Skeletal muscle tissue (tissue), 4 donors: ENCODE data around the gene NFE2L3. TPM values are rescaled to one million over a fixed set of nuclear protein-coding genes. Genes with fewer than 3 reads are reported as not detected.
A peak's percentile ranks its signal among the peaks of the same experiment; 100 is the strongest.

ENCODE experiments used
- H3K27ac ChIP-seq: one replicate; pipeline ENCODE4 v1.7.0; 2013; ENCODE audit warnings: mild to moderate bottlenecking, low read depth, low read length, inconsistent platforms
- H3K27me3 ChIP-seq, 3 donors: one replicate each; pipeline ENCODE4 v1.7.0; 2013; ENCODE audit warnings: low read length in 3 of 3; ENCODE audit not compliant: control insufficient read depth in 3 of 3, insufficient read depth in 3 of 3
- H3K36me3 ChIP-seq, 3 donors: one replicate each; pipeline ENCODE4 v1.7.0; 2013; ENCODE audit warnings: low read length in 3 of 3; ENCODE audit not compliant: control insufficient read depth in 3 of 3, insufficient read depth in 3 of 3
- H3K4me1 ChIP-seq, 3 donors: one replicate each; pipeline ENCODE4 v1.7.0; 2013; ENCODE audit warnings: low read length in 3 of 3, mild to moderate bottlenecking in 3 of 3; ENCODE audit not compliant: control insufficient read depth in 3 of 3, insufficient read depth in 3 of 3
- H3K4me3 ChIP-seq, 3 donors: one replicate each; pipeline ENCODE4 v1.7.0; 2013; ENCODE audit warnings: low read length in 3 of 3
- H3K9ac ChIP-seq, 3 donors: one replicate each; pipeline ENCODE4 v1.7.0; 2013; ENCODE audit warnings: low read length in 3 of 3, mild to moderate bottlenecking in 3 of 3, moderate library complexity in 2 of 3, low read depth in 1 of 3
- H3K9me3 ChIP-seq, 3 donors: one replicate each; pipeline ENCODE4 v1.7.0; 2013; ENCODE audit warnings: low read length in 3 of 3; ENCODE audit not compliant: control insufficient read depth in 3 of 3
- total RNA-seq: library from RNA; depleted of rRNA; stranded (reverse); fragments of >200 nt; gene quantifications from one replicate; pipeline ENCODE4 v1.2.3, GENCODE V29; 2014
- donor health status: Osteomylitis.

Gene NFE2L3
- total RNA-seq, 1 donor from 2014 or later: under 0.01 TPM

DNA sequence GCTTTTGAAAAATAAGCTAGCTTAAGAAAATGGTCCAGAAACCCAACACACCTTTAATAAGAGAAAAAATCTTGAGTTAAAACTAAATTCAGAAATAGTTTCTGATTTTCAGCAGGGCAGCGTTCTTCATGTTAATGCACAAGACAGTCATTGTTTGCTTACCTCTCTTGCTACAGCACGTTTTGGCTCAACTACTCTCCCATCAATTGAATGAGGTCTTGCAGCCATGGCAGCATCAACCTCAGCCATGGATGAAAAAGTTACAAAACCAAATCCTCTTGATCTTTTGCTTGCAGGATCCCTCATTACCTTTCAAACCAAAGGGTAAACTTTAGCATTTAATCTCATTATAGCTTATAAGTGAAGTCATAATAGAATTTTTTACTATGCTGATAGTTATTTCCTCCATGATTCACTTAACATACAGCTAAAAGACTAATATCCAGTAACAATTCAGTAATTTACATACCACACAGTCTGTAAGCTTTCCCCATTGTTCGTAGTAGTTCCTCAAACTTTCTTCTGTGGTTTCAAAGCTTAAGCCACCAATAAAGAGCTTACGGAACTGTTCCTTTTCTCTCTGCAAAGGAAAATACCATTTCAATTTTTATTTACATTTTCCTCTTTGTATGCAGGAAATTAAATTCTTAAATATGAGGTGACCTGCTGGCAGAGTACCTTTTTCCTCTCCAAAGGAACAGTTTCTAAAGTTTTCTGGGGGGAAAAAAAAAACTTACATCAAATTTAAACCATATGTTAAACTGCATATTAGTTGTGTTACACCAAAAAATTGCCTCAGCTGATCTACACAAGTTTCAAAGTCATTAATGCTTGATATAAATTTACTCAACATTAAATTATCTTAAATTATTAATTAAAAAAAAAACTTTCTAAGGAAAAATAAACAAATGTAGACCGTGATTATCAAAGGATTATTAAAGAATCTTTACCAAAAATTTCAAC, 45.4 kb downstream of the NFE2L3 start:
- Histone ChIP-seq H3K9ac (peak overlapping the region in 2 of 3 donors; percentile 100), H3K4me3 (peak overlapping the region; percentile 100), H3K27me3 (no peaks in the 10 kb centered on the region), H3K27ac (no peak overlapping the region), H3K9me3 (no peaks in the 10 kb centered on the region), H3K4me1 (peaks cover 20 to 42% (median 33%) of the 10 kb centered on the region in 3 donors), H3K36me3 (peaks cover 30 to 55% (median 48%) of the 10 kb centered on the region in 3 donors)

DNA sequence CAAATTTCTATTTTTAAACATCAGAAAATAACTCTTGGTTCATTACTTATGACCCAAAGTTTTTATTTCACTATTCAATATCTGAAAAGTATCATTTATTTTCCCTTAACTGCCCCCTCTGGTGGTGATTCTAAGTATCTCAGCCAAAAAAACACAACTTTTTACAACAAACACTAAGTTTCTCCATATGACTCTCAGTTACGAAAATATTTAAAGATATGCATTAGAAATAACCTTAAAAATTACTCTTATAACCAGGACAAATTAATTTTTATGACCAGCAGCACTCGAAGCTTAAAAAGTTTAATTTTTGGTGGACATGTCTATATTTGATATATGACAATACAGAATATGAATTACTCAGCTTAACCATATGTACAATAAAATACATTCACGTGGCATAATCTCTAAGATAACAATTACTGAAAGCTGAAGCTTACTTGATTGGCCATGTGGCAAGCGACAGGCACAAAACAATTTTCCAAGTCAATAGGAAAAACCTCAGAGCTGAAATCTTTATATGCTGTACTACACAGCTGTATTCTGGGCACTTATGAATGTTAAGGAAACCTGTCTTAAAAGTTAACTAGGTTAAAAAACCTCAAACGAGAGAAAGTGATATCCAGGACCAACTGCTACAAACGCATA, 46.3 kb downstream of the NFE2L3 start:
- Histone ChIP-seq H3K9me3 (no peaks in the 10 kb centered on the region), H3K4me3 (peak overlapping the region; percentile 100), H3K27me3 (no peaks in the 10 kb centered on the region), H3K27ac (peak overlapping the region; percentile 100), H3K36me3 (peaks cover 22 to 47% (median 40%) of the 10 kb centered on the region in 3 donors), H3K4me1 (peaks cover 29 to 42% (median 42%) of the 10 kb centered on the region in 3 donors), H3K9ac (peak overlapping the region; percentile 100)

DNA sequence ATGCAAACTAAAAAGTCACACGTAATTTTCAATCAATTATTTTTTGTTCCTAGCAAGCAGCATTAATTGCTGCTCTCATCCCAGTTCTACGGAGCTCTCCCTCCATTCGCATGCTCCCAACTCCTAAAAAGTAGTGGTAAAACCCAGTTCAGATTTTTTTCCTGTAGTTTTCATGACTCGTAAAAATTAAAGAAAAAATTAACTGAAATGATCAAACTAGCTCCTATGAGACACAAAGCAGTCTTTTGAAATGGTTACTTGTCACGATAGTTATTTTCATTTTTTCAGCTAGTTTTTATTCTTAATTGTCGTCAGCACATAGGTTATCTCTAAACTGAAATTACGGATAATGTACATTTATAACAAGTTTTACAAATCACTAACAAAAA, 46.8 kb downstream of the NFE2L3 start:
- Histone ChIP-seq H3K36me3 (peaks cover 17 to 42% (median 34%) of the 10 kb centered on the region in 3 donors), H3K9me3 (no peaks in the 10 kb centered on the region)

DNA sequence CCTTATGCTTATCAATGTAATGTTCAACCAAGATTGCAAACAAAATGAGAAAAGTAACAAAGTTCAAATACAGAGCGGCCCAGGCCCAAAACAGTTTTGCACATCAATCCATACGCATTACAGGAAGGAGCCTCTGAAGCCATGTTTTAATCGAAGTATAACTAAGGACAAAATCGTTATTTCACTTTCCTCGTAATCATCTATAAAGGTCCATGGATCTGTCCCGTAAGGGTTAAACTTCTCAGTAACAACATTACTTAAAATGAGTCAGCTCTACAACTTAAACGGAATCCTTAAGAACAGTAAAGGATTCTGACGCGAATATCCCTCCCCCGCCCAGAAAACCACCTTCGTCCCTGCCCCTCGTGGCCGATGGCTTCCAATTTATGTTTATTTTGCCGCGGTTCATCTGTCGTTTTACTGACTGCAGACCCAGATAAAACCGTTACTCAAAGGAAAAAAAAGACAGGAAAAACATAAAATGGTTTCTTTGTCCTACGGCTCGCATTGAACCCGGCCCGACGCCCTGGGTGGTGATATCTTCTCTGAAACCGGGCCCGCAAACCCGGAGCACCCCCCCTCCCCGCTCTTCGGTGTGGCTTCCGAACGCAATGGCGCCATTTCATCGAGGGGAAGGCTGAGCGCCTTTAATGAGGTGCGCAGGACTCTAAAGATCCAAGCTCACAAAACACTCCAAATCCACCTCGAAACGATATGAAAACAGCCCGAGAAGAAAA, 47.5 kb downstream of the NFE2L3 start:
- peaks cover 17 to 39% (median 29%) of the 10 kb centered on the region in 3 donors for H3K36me3 ChIP-seq
- no peaks in the 10 kb centered on the region for H3K9me3 ChIP-seq
- peaks cover 27 to 43% (median 32%) of the 10 kb centered on the region in 3 donors for H3K4me1 ChIP-seq
- peak overlapping the region; percentile 100 for H3K4me3 ChIP-seq
- H3K27me3 ChIP-seq: no peaks in the 10 kb centered on the region
- peak overlapping the region; percentile 100 for H3K27ac ChIP-seq
- peak overlapping the region; percentile 100 for H3K9ac ChIP-seq

More for the DNA sequence above, 46.8 kb downstream of the NFE2L3 start:
- H3K9ac ChIP-seq: peak overlapping the region; percentile 100
- H3K27me3 ChIP-seq: no peaks in the 10 kb centered on the region
- peaks cover 30 to 43% (median 37%) of the 10 kb centered on the region in 3 donors for H3K4me1 ChIP-seq
- H3K27ac ChIP-seq: peak overlapping the region; percentile 100
- H3K4me3 ChIP-seq: peak overlapping the region; percentile 100

GRCh38 chr7:26200038-26200443, 48.0 kb downstream of the NFE2L3 start:
- H3K27me3 ChIP-seq: no peaks in the 10 kb centered on the region
- peak overlapping the region; percentile 100 for H3K9ac ChIP-seq
- H3K36me3 ChIP-seq: peaks cover 16 to 35% (median 24%) of the 10 kb centered on the region in 3 donors
- peaks cover 27 to 45% (median 32%) of the 10 kb centered on the region in 3 donors for H3K4me1 ChIP-seq
- no peaks in the 10 kb centered on the region for H3K9me3 ChIP-seq
- H3K4me3 ChIP-seq: peak overlapping the region; percentile 100
- H3K27ac ChIP-seq: peak overlapping the region; percentile 100

GRCh38 chr7:26200444-26201246, 48.6 kb downstream of the NFE2L3 start, which contains the start of gene HNRNPA2B1:
TSS of gene HNRNPA2B1 (minus strand) at chr7:26200746. CDS start at chr7:26200577, 169 bp downstream.
- Histone ChIP-seq H3K27me3 (no peaks in the 10 kb centered on the region), H3K27ac (peak within 1 kb of the TSS; percentile 100), H3K36me3 (peaks cover 13 to 31% (median 18%) of the 10 kb centered on the region in 3 donors), H3K4me3 (peak within 1 kb of the TSS; percentile 100), H3K4me1 (peaks cover 26 to 45% (median 27%) of the 10 kb centered on the region in 3 donors), H3K9me3 (no peaks in the 10 kb centered on the region), H3K9ac (peak within 1 kb of the TSS; percentile 100)

DNA sequence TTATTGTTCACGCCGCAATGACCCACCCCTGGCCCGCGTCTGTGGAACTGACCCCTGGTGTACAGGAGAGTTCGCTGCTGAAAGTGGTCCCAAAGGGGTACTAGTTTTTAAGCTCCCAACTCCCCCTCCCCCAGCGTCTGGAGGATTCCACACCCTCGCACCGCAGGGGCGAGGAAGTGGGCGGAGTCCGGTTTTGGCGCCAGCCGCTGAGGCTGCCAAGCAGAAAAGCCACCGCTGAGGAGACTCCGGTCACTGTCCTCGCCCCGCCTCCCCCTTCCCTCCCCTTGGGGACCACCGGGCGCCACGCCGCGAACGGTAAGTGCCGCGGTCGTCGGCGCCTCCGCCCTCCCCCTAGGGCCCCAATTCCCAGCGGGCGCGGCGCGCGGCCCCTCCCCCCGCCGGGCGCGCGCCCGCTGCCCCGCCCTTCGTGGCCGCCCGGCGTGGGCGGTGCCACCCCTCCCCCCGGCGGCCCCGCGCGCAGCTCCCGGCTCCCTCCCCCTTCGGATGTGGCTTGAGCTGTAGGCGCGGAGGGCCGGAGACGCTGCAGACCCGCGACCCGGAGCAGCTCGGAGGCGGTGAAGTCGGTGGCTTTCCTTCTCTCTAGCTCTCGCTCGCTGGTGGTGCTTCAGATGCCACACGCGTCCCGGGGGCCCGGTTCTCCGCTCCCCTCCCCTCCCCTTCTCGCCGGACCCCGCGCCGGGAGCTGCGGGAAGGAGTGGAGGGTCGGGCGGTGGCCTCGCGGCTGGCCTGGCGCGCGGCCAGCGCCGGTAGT, 49.4 kb downstream of the NFE2L3 start, which contains the start of gene CBX3:
CBX3 (plus strand) TSS at position 499 of the 772 bp plus-strand sequence. CDS start 1,254 bp downstream, outside the sequence.
- Histone ChIP-seq H3K4me3 (peak within 1 kb of the TSS; percentile 100), H3K4me1 (peaks cover 19 to 37% (median 24%) of the 10 kb centered on the region in 3 donors), H3K27ac (peak within 1 kb of the TSS; percentile 100), H3K36me3 (peaks cover 8 to 24% (median 15%) of the 10 kb centered on the region in 3 donors), H3K27me3 (no peaks in the 10 kb centered on the region), H3K9me3 (no peaks in the 10 kb centered on the region), H3K9ac (peak within 1 kb of the TSS; percentile 100)
